Calu3 (cell line): Measurements from ENCODE around the gene PAM16. TPM values are rescaled to one million over a fixed set of nuclear protein-coding genes. Genes with fewer than 3 reads are reported as not detected.

ENCODE experiments used
- BruUV-seq: library from RNA; stranded (reverse); fragments of 400-500 nt; replicated peaks from 2 replicates; lab custom pipeline; 2021; lab: Mats Ljungman, UMichigan
- CTCF ChIA-PET: fragments of 300-600 bp; sonication (Branson Sonifier 250); formaldehyde crosslinking; loops from one replicate; lab custom pipeline; 2022; ENCODE audit warnings: antibody characterized with exemption; lab: Charles Lee
- DNase-seq: peaks from one replicate; pipeline ENCODE4 v3.0.0; 2022
- H3K27ac Mint-ChIP-seq: one replicate; pipeline ENCODE4 v1.8.0; 2022; ENCODE audit warnings: mixed read lengths; ENCODE audit not compliant: unreplicated experiment
- H3K27me3 Mint-ChIP-seq: one replicate; pipeline ENCODE4 v1.8.0; 2022; ENCODE audit warnings: mixed read lengths; ENCODE audit not compliant: unreplicated experiment
- H3K36me3 Mint-ChIP-seq: one replicate; pipeline ENCODE4 v1.8.0; 2022; ENCODE audit warnings: mild to moderate bottlenecking, moderate library complexity, mixed read lengths; ENCODE audit not compliant: insufficient read depth, unreplicated experiment
- H3K4me1 Mint-ChIP-seq: one replicate; pipeline ENCODE4 v1.8.0; 2022; ENCODE audit warnings: mild to moderate bottlenecking, low read depth, mixed read lengths; ENCODE audit not compliant: unreplicated experiment
- H3K4me3 Mint-ChIP-seq: one replicate; pipeline ENCODE4 v1.8.0; 2022; ENCODE audit warnings: mild to moderate bottlenecking, low read depth, moderate library complexity, mixed read lengths; ENCODE audit not compliant: unreplicated experiment
- H3K9me3 Mint-ChIP-seq: one replicate; pipeline ENCODE4 v1.8.0; 2022; ENCODE audit warnings: low read depth, mixed read lengths; ENCODE audit not compliant: unreplicated experiment
- CTCF ChIP-seq: fragments of 200-600 bp; IDR thresholded peaks from one replicate; pipeline ENCODE4 v1.8.0; 2022; ENCODE audit warnings: antibody characterized with exemption; ENCODE audit not compliant: unreplicated experiment
- intact Hi-C: fragments of 100-400 bp; cut with micrococcal nuclease; formaldehyde crosslinking; loops from one replicate; pipeline ENCODE4 v1.10.0; 2022; ENCODE audit not compliant: unreplicated experiment
- total RNA-seq: library from RNA; stranded (reverse); gene quantifications from 2 replicates; pipeline ENCODE4 v1.2.3, GENCODE V29; 2022

Gene PAM16
- total RNA-seq, 1 experiment from 2014 or later, result 72.7 TPM

- peak overlapping the region; percentile 64 for H3K4me3 Mint-ChIP-seq
- no peak for TF ChIP-seq CTCF
- CTCF ChIA-PET, result interaction anchor here (1.0 to 3.1 kb wide), 3 partner anchors 11 to 57 kb away, joined by 4 to 17 read pairs (median 6); no protein-coding TSS in a partner anchor
- no TSS peak for BruUV-seq
- DNase-seq, result peak; percentile 79
- no peaks in the 10 kb centered on the region for H3K9me3 Mint-ChIP-seq
- peaks cover 43% of the 10 kb centered on the region for H3K36me3 Mint-ChIP-seq
- intact Hi-C loops, result no loop called here
- H3K4me1 Mint-ChIP-seq, result peaks cover 26% of the 10 kb centered on the region
- H3K27ac Mint-ChIP-seq, result peak overlapping the region; percentile 57
- H3K27me3 Mint-ChIP-seq, result no peaks in the 10 kb centered on the region
These were observed 34.1 kb downstream of the PAM16 start for GRCh38 chr16:4316864-4317531.

DNA sequence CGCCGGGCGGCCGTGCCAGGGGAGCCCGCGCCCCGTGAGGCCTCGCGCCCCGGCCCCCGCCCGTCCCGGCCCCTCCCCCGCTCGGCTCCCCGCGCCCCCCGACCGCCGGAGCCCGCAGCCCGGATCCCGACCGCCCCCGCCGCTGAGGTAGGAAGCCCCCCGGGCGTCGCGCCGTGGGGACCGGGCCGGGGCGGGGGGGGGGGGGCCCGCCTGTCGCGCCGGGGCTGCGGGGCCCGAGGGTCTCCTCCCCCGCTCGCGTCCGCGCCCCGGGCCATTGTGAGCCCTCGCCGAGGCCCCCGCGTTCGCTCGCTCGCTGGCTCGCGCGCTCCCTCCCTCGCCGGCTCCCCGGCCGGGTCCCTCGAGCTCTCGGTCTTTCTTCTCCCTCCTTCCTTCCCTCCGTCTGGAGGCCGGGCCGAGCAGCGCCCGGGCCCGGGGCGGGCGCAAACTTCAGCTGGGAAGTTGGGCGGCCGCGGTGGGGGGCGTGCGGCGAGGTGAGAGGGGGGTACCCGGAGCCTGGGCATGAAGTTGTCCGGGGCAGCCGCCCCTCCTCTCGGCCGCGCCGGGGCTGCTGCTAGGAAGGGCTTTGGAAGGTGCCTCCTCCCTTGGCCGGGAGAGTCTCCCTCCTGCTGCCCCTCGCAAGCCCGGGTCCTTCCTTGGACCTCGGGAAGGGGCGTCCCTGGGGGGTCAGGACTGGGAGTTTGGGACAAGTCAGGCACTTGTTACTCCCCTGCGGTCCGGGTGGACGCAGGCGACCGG is 34.8 kb downstream of the PAM16 start:
- CTCF ChIA-PET, result interaction anchor here (0.6 to 3.1 kb wide), 3 partner anchors 12 to 58 kb away, joined by 5 to 17 read pairs (median 6); no protein-coding TSS in a partner anchor
- no TSS peak for BruUV-seq
- peaks cover 37% of the 10 kb centered on the region for H3K36me3 Mint-ChIP-seq
- H3K4me3 Mint-ChIP-seq, result peak overlapping the region; percentile 64
- H3K27ac Mint-ChIP-seq, result peak overlapping the region; percentile 57
- intact Hi-C loops, result no loop called here
- peak; percentile 48 for DNase-seq
- H3K9me3 Mint-ChIP-seq, result no peaks in the 10 kb centered on the region
- no peaks in the 10 kb centered on the region for H3K27me3 Mint-ChIP-seq
- no peak for TF ChIP-seq CTCF
- H3K4me1 Mint-ChIP-seq, result peaks cover 26% of the 10 kb centered on the region

- Mint-ChIP-seq H3K9me3 (no peaks in the 10 kb centered on the region), H3K27ac (peak within 1 kb of the TSS; percentile 63), H3K4me3 (peak within 1 kb of the TSS; percentile 64), H3K4me1 (peaks cover 26% of the 10 kb centered on the region), H3K27me3 (no peaks in the 10 kb centered on the region), H3K36me3 (peaks cover 37% of the 10 kb centered on the region)
- intact Hi-C loops, result no loop called here
- CTCF ChIA-PET, result interaction anchor here (0.6 to 3.1 kb wide), 5 partner anchors 12 to 261 kb away, joined by 5 to 17 read pairs (median 7); no protein-coding TSS in a partner anchor
- no TSS peak for BruUV-seq
- no peak for TF ChIP-seq CTCF
- DNase-seq, result peak; percentile 77
These were observed 35.7 kb downstream of the PAM16 start, which contains the start of gene GLIS2 for GRCh38 chr16:4315186-4316107. GLIS2 (plus strand) TSS chr16:4316067; CDS start chr16:4332281, 16,214 bp downstream.
